ENCODE measurements around the gene DNHD1. TPM values are rescaled to one million over a fixed set of nuclear protein-coding genes. Genes with fewer than 3 reads are reported as not detected.

Gene DNHD1
- total and polyA plus RNA-seq, 2 of the 4 experiments (the other 2 are of a cell fraction), result 1.8 to 3.6 TPM

DNA sequence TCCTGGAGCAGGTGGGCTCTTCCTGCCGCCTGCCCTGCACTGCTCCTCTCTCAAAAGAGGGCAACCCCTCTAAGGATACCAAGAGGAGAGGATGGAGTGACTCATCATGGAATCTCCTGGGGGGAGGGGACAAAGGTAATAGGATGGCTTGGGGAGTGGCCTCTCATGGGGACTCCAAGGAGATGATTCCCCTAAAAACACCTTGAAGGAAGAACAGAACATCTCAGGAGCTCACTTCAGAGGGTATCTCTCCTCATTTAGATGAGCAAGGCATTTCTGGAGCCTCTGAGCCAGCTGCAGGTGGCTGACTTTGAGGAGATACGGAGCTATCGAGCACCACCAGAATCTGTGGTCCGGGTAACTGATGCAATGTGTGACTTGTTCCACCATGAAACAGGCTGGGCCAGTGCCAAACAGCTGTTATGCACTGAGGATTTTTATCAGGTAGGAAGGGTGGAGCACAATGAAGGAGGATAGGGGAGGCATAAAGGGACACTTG is 66.1 kb downstream of the DNHD1 start:
- H3K36me3 ChIP-seq (ENCODE audit: control insufficient read depth, insufficient read depth, low read length), result no peaks in the 10 kb centered on the region
- no peak overlapping the region for H4K91ac ChIP-seq (ENCODE audit: insufficient read depth, low read depth, low read length)
- H3K14ac ChIP-seq (replicated peaks; ENCODE audit: low read depth, low read length), result no peak overlapping the region
- H4K5ac ChIP-seq (ENCODE audit: low read depth, low read length), result no peak overlapping the region
- H2AK9ac ChIP-seq (replicated peaks; ENCODE audit: low read depth, low read length, poor library complexity), result no peak overlapping the region
- ChIA-PET POLR2A (ENCODE audit: unreplicated experiment) (no interaction called here), CTCF (no interaction called here)
- no peak overlapping the region for H2BK15ac ChIP-seq (ENCODE audit: low read depth, low read length)
- no peak overlapping the region for H3K4ac ChIP-seq (ENCODE audit: low read depth, low read length)
- H2AFZ ChIP-seq (replicated peaks; ENCODE audit: low read length, poor library complexity), result no peak overlapping the region
- no peak overlapping the region for H2AK5ac ChIP-seq (ENCODE audit: low read depth, low read length)
- no peak overlapping the region for H3K18ac ChIP-seq (ENCODE audit: low read depth, low read length)
- H3K9me3 ChIP-seq (ENCODE audit: control insufficient read depth, insufficient read depth, low read length), result no peaks in the 10 kb centered on the region
- in situ Hi-C loops (cut with MboI; ENCODE audit: low sequenced_read_pairs), result no loop called here
- H4K8ac ChIP-seq (ENCODE audit: low read depth in 2 of 2, low read length in 2 of 2), result no peak overlapping the region
- no peak overlapping the region for H3K9ac ChIP-seq (ENCODE audit: low read depth, low read length)
- H3K4me3 ChIP-seq (ENCODE audit: insufficient read depth, low read depth, low read length), result no peak overlapping the region
- no peaks in the 10 kb centered on the region for H4K20me1 ChIP-seq (ENCODE audit: insufficient read depth, low read length)
- H3K79me1 ChIP-seq (ENCODE audit: low read depth in 1 of 2, low read length in 2 of 2), result no peaks in the 10 kb centered on the region
- no peak overlapping the region for H2BK5ac ChIP-seq (ENCODE audit: low read depth, low read length, poor library complexity, severe bottlenecking)
- ATAC-seq (ENCODE audit: low read depth) (no peak), DNase-seq (no peak)
- TF ChIP-seq RFX5 (IDR thresholded peaks at IDR 0.05; ENCODE audit: low read depth, low read length) (no peak), POLR2A (IDR thresholded peaks at IDR 0.05; ENCODE audit: low read depth, low read length) (no peak), SMC3 (IDR thresholded peaks at IDR 0.05; ENCODE audit: low read depth, low read length) (no peak), NFE2L2 (IDR thresholded peaks at IDR 0.05; ENCODE audit: low read depth, low read length) (no peak), MAZ (IDR thresholded peaks at IDR 0.05; ENCODE audit: borderline replicate concordance, low read depth, low read length) (no peak), RCOR1 (IDR thresholded peaks at IDR 0.05; ENCODE audit: insufficient replicate concordance, low read length) (no peak), CHD1 (IDR thresholded peaks at IDR 0.05; ENCODE audit: low read depth, low read length) (no peak), MXI1 (IDR thresholded peaks at IDR 0.05; ENCODE audit: borderline replicate concordance, low read depth, low read length) (no peak), MAFK (IDR thresholded peaks at IDR 0.05; ENCODE audit: low read depth, low read length) (no peak), RAD21 (IDR thresholded peaks at IDR 0.05; ENCODE audit: low read length) (no peak), CEBPB (IDR thresholded peaks at IDR 0.05; ENCODE audit: low read depth, low read length) (no peak), FOS (IDR thresholded peaks at IDR 0.05; ENCODE audit: low read depth, low read length) (no peak), BHLHE40 (IDR thresholded peaks at IDR 0.05; ENCODE audit: low read depth, low read length) (no peak)
- TF ChIP-seq, protein P1, sequence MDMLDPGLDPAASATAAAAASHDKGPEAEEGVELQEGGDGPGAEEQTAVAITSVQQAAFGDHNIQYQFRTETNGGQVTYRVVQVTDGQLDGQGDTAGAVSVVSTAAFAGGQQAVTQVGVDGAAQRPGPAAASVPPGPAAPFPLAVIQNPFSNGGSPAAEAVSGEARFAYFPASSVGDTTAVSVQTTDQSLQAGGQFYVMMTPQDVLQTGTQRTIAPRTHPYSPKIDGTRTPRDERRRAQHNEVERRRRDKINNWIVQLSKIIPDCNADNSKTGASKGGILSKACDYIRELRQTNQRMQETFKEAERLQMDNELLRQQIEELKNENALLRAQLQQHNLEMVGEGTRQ (IDR thresholded peaks at IDR 0.05; ENCODE audit: low read depth, low read length), result no peak
- TF ChIP-seq, protein P2, sequence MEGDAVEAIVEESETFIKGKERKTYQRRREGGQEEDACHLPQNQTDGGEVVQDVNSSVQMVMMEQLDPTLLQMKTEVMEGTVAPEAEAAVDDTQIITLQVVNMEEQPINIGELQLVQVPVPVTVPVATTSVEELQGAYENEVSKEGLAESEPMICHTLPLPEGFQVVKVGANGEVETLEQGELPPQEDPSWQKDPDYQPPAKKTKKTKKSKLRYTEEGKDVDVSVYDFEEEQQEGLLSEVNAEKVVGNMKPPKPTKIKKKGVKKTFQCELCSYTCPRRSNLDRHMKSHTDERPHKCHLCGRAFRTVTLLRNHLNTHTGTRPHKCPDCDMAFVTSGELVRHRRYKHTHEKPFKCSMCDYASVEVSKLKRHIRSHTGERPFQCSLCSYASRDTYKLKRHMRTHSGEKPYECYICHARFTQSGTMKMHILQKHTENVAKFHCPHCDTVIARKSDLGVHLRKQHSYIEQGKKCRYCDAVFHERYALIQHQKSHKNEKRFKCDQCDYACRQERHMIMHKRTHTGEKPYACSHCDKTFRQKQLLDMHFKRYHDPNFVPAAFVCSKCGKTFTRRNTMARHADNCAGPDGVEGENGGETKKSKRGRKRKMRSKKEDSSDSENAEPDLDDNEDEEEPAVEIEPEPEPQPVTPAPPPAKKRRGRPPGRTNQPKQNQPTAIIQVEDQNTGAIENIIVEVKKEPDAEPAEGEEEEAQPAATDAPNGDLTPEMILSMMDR (conservative IDR thresholded peaks at IDR 0.05; ENCODE audit: low read depth, low read length), result no peak
- TF ChIP-seq, protein P3, sequence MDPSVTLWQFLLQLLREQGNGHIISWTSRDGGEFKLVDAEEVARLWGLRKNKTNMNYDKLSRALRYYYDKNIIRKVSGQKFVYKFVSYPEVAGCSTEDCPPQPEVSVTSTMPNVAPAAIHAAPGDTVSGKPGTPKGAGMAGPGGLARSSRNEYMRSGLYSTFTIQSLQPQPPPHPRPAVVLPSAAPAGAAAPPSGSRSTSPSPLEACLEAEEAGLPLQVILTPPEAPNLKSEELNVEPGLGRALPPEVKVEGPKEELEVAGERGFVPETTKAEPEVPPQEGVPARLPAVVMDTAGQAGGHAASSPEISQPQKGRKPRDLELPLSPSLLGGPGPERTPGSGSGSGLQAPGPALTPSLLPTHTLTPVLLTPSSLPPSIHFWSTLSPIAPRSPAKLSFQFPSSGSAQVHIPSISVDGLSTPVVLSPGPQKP (IDR thresholded peaks at IDR 0.05; ENCODE audit: borderline replicate concordance, low read depth, low read length), result no peak
- H3K27ac ChIP-seq (ENCODE audit: insufficient read depth, low read length), result no peak overlapping the region
- H2BK20ac ChIP-seq (ENCODE audit: low read depth, low read length), result no peak overlapping the region
- no peak overlapping the region for H3K56ac ChIP-seq (ENCODE audit: extremely low read depth, insufficient read depth, low read length)
- 96% methylated on average over 3 of the region's 4 CpGs; no CpG with 5 or more reads in 1 of the 2 experiments for WGBS, 2 experiments (ENCODE audit: extremely low coverage in 2 of 2, insufficient read length in 1 of 2)
- no peak overlapping the region for H3K4me2 ChIP-seq (ENCODE audit: low read depth, low read length)
- H2BK120ac ChIP-seq (ENCODE audit: low read depth, low read length), result no peak overlapping the region
- peaks cover 5% of the 10 kb centered on the region for H3K9me1 ChIP-seq (ENCODE audit: insufficient read depth, low read length)
- dilution Hi-C loops (cut with HindIII; ENCODE audit: low sequenced_read_pairs, unreplicated experiment), result no loop called here
- no peaks in the 10 kb centered on the region for H3K27me3 ChIP-seq (ENCODE audit: control insufficient read depth, insufficient read depth, low read length)
- H3K23ac ChIP-seq (ENCODE audit: low read depth, low read length), result no peak overlapping the region
- intact Hi-C loops (cut with micrococcal nuclease), result no loop called here
- no peaks in the 10 kb centered on the region; the same call in 1 of the 2 replicates for H3K4me1 ChIP-seq (ENCODE audit: control insufficient read depth, insufficient read depth, low read length)
- BruUV-seq (replicated peaks), result no TSS peak
